SU-DHL-6 (cell line): ENCODE results near the gene SMOC2.

ENCODE experiments used
- H2AFZ ChIP-seq: fragments of 200-600 bp; sonication (generic); 2 replicates; pipeline ENCODE4 v1.6.1; 2014; ENCODE audit warnings: low read depth, mild to moderate bottlenecking, moderate library complexity, mixed read lengths, antibody characterized with exemption, low read length; ENCODE audit not compliant: severe bottlenecking
- H3F3A ChIP-seq: fragments of 200-600 bp; shearing (Covaris generic); 2 replicates; pipeline ENCODE4 v1.6.0; 2016; ENCODE audit warnings: antibody characterized with exemption, mild to moderate bottlenecking; ENCODE audit not compliant: insufficient read depth
- H3K27ac ChIP-seq: fragments of 200-600 bp; sonication (generic); 2 replicates; pipeline ENCODE4 v1.5.1; 2016; ENCODE audit warnings: low read depth, mild to moderate bottlenecking, low read length, moderate library complexity, mixed read lengths
- H3K27me3 ChIP-seq: fragments of 200-600 bp; sonication (generic), shearing (Covaris generic); 2 replicates; pipeline ENCODE4 v1.6.0; 2014; ENCODE audit warnings: mild to moderate bottlenecking, low read length
- H3K36me3 ChIP-seq: fragments of 200-600 bp; sonication (generic); 2 replicates; pipeline ENCODE4 v1.6.1; 2014; ENCODE audit warnings: mild to moderate bottlenecking, low read length, mixed read lengths
- H3K4me2 ChIP-seq: fragments of 300-600, 200-600 bp; shearing (Covaris generic), sonication (generic); 2 replicates; pipeline ENCODE4 v1.6.0; 2014; ENCODE audit warnings: low read length, low read depth, mild to moderate bottlenecking; ENCODE audit not compliant: poor library complexity, severe bottlenecking
- H3K4me3 ChIP-seq: fragments of 200-600 bp; sonication (generic); 2 replicates; pipeline ENCODE4 v1.5.1; 2014; ENCODE audit warnings: antibody characterized with exemption, low read length, mild to moderate bottlenecking, mixed read lengths; ENCODE audit not compliant: insufficient read depth, poor library complexity, severe bottlenecking
- H3K79me2 ChIP-seq: fragments of 200-600 bp; sonication (generic); 2 replicates; pipeline ENCODE4 v1.6.1; 2014; ENCODE audit warnings: mild to moderate bottlenecking, low read length, moderate library complexity; ENCODE audit not compliant: insufficient read depth
- H3K9ac ChIP-seq: fragments of 200-600 bp; sonication (generic); 2 replicates; pipeline ENCODE4 v1.7.0; 2014; ENCODE audit warnings: mild to moderate bottlenecking, low read length
- H3K9me2 ChIP-seq: fragments of 200-600 bp; sonication (generic); replicated peaks from 2 replicates; pipeline ENCODE4 v1.6.1; 2014; ENCODE audit warnings: low read length; ENCODE audit not compliant: insufficient read depth
- H3K9me3 ChIP-seq: fragments of 200-600 bp; sonication (generic); 2 replicates; pipeline ENCODE4 v1.6.1; 2014; ENCODE audit warnings: low read length, mixed read lengths; ENCODE audit not compliant: insufficient read depth
- H4K20me1 ChIP-seq: fragments of 200-600 bp; sonication (generic); 2 replicates; pipeline ENCODE4 v1.6.1; 2014; ENCODE audit warnings: low read depth, mild to moderate bottlenecking, antibody characterized with exemption, low read length, moderate library complexity, mixed read lengths
- EZH2phosphoT487 ChIP-seq: fragments of 200-600 bp; sonication (generic), shearing (Covaris generic); conservative IDR thresholded peaks from 2 replicates; pipeline ENCODE4 v1.6.1; 2018; ENCODE audit warnings: mild to moderate bottlenecking, antibody characterized with exemption, low read length, moderate library complexity, mixed read lengths
- TF ChIP-seq, protein P1 (sequence below): fragments of 200-600 bp; sonication (generic); IDR thresholded peaks from one replicate; pipeline ENCODE4 v1.5.1; 2017; ENCODE audit warnings: antibody characterized with exemption, mild to moderate bottlenecking, low read length, moderate library complexity; ENCODE audit not compliant: insufficient read depth, poor library complexity, severe bottlenecking

SMOC2 gene

DNA sequence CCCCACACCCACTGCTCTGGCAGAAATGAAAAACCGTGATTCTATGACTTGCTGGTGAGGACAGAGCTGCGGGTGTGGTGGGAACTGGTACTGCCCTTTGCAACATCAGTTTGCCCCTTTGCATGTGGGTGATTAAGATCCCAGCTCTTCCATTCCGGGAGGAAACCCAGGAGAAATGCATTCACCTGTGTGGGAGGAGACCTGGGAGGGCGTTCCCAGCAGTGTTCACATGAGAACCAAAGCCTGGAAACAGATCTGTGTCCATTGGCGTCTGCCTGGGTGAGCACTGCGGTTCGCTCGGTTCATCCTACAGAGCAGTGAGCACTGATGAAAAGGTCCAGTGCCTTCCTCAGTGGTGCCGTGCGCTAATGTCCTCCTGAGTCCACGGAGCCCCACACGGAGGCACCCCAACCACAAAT, 89.7 kb downstream of the SMOC2 start:
- H3K4me3 ChIP-seq = no peak overlapping the region
- H3K9ac ChIP-seq = no peak overlapping the region
- H3K4me2 ChIP-seq = no peak overlapping the region
- no peaks in the 10 kb centered on the region for H3F3A ChIP-seq
- no peaks in the 10 kb centered on the region for H3K9me2 ChIP-seq
- no peaks in the 10 kb centered on the region for H3K79me2 ChIP-seq
- H3K27ac ChIP-seq = no peak overlapping the region
- no peak overlapping the region for H2AFZ ChIP-seq
- H3K9me3 ChIP-seq = no peaks in the 10 kb centered on the region
- H3K36me3 ChIP-seq = no peaks in the 10 kb centered on the region
- no peaks in the 10 kb centered on the region for H3K27me3 ChIP-seq
- TF ChIP-seq, protein P1, sequence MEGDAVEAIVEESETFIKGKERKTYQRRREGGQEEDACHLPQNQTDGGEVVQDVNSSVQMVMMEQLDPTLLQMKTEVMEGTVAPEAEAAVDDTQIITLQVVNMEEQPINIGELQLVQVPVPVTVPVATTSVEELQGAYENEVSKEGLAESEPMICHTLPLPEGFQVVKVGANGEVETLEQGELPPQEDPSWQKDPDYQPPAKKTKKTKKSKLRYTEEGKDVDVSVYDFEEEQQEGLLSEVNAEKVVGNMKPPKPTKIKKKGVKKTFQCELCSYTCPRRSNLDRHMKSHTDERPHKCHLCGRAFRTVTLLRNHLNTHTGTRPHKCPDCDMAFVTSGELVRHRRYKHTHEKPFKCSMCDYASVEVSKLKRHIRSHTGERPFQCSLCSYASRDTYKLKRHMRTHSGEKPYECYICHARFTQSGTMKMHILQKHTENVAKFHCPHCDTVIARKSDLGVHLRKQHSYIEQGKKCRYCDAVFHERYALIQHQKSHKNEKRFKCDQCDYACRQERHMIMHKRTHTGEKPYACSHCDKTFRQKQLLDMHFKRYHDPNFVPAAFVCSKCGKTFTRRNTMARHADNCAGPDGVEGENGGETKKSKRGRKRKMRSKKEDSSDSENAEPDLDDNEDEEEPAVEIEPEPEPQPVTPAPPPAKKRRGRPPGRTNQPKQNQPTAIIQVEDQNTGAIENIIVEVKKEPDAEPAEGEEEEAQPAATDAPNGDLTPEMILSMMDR = no peak
- no peak for TF ChIP-seq EZH2phosphoT487
- H4K20me1 ChIP-seq = no peaks in the 10 kb centered on the region

- Histone ChIP-seq H3K27me3 (no peaks in the 10 kb centered on the region), H3K79me2 (no peaks in the 10 kb centered on the region), H3K4me3 (no peak overlapping the region), H3K9ac (no peak overlapping the region), H3K9me3 (no peaks in the 10 kb centered on the region), H3K36me3 (no peaks in the 10 kb centered on the region), H2AFZ (no peak overlapping the region), H3K4me2 (no peak overlapping the region), H3K9me2 (no peaks in the 10 kb centered on the region), H4K20me1 (no peaks in the 10 kb centered on the region), H3K27ac (no peak overlapping the region), H3F3A (no peaks in the 10 kb centered on the region)
- TF ChIP-seq EZH2phosphoT487 = no peak
- TF ChIP-seq, protein P1 = no peak
These were observed 91.1 kb downstream of the SMOC2 start for GRCh38 chr6:168532070-168532469.

DNA sequence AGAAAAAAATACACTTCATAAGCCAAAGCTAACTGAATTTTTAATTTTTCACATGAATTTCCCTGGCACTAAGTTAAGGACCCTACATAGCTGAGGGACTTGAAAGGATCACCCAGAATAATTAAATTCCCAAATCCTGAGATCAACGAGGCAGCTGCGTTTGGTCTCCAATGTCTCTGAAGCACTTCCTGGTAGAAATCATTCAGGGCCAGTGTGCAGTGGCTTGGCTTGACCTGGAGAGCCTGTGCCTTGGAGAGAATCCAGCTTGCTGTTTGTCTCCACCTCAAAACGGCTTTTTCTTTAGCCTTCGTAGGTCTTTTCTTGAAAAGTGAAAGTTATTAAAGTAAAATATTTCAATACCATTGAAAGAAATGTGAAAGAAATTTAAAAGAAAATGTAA, 92.4 kb downstream of the SMOC2 start:
- TF ChIP-seq, protein P1 = no peak
- no peak for TF ChIP-seq EZH2phosphoT487
- Histone ChIP-seq H3K4me2 (no peak overlapping the region), H3F3A (no peaks in the 10 kb centered on the region), H3K9me3 (no peaks in the 10 kb centered on the region), H3K36me3 (no peaks in the 10 kb centered on the region), H3K9ac (no peak overlapping the region), H3K79me2 (no peaks in the 10 kb centered on the region), H3K9me2 (no peaks in the 10 kb centered on the region), H4K20me1 (no peaks in the 10 kb centered on the region), H3K27me3 (no peaks in the 10 kb centered on the region), H3K27ac (no peak overlapping the region), H3K4me3 (no peak overlapping the region), H2AFZ (no peak overlapping the region)
